NT2/D1 (cell line): Measurements from ENCODE around the gene GABRA4.

Experiments
- SUZ12 ChIP-seq: IDR thresholded peaks from 2 replicates; pipeline ENCODE4 v1.6.1; 2011; ENCODE audit not compliant: insufficient read length, insufficient read depth; ENCODE audit errors: extremely low read depth
- YY1 ChIP-seq: IDR thresholded peaks from 2 replicates; pipeline ENCODE4 v1.6.1; 2011; ENCODE audit not compliant: insufficient read length, insufficient read depth
- ZNF274 ChIP-seq: IDR thresholded peaks from 2 replicates; pipeline ENCODE4 v1.6.1; 2011; ENCODE audit warnings: mild to moderate bottlenecking, low read depth, low read length

DNA sequence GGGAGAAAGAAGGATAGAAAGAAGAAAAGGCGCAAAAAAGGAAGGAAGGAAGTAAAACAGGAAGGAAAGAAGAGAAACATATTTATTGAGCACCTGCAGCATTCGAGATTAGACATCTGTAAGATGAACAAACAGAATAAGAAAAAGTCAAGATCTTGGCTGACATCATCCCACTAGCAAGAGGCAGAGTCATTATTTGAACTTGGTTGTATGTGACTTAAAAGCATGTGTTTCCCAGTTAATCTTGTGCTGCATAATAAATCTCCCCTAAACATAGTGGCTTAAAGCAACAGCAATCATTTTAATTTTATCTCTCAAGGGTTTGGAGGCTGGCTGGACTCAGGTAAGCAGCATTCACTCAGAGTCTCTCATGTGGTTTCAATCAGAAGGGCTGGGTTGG lies 45.8 kb downstream of the GABRA4 start:
- no peak for TF ChIP-seq ZNF274
- no peak for TF ChIP-seq SUZ12
- TF ChIP-seq YY1, result no peak
